T-cell (primary cell): Measurements from ENCODE around the gene MPZL2. TPM values are rescaled to one million over a fixed set of nuclear protein-coding genes. Genes with fewer than 3 reads are reported as not detected.
A peak's percentile ranks its signal among the peaks of the same experiment; 100 is the strongest.

Experiments used
- ATAC-seq, 4 experiments: fragments of 200-7000 bp in 3 of 4; fragments of 150-1000 bp in 1 of 4; cut with Tn5 transposase; replicated peaks in 1 of 4; 1 replicate in 3 of 4; 2 replicates in 1 of 4; pipeline ENCODE4 v1.10.0; 2021; ENCODE audit warnings: moderate library complexity in 3 of 4, mild to moderate bottlenecking in 2 of 4, moderate number of reproducible peaks in 1 of 4
- CTCF ChIA-PET, 2 donors: fragments of 300-600 bp; sonication (Branson Sonifier 250); formaldehyde crosslinking; loops; one replicate each; lab custom pipeline; 2022; ENCODE audit warnings: antibody characterized with exemption in 2 of 2; lab: Charles Lee
- POLR2A ChIA-PET, 2 donors: fragments of 300-600 bp; sonication (Branson Sonifier 250); formaldehyde crosslinking; loops; one replicate each; lab custom pipeline; 2022; ENCODE audit warnings: antibody characterized with exemption in 2 of 2; lab: Charles Lee
- DNase-seq, 35 experiments: peaks; one replicate each; pipeline versions ENCODE4 v3.0.0 to v3.0.0-alpha.2; 2013 to 2023
- H3K27ac ChIP-seq: one replicate; pipeline ENCODE4 v1.5.1; 2013; ENCODE audit warnings: low read length
- H3K27me3 ChIP-seq, 2 experiments: replicated peaks in 1 of 2; 1 replicate in 1 of 2; 2 replicates in 1 of 2; pipeline versions ENCODE4 v1.6.1 to v1.7.0; 2013; ENCODE audit warnings: low read length in 1 of 2, mixed read lengths in 1 of 2; ENCODE audit not compliant: control insufficient read depth in 2 of 2, insufficient read depth in 2 of 2; ENCODE audit errors: extremely low read depth in 1 of 2
- H3K36me3 ChIP-seq, 2 donors: 1 replicate in 1 of 2; 2 replicates in 1 of 2; pipeline versions ENCODE4 v1.6.1 to v1.7.0; 2013; ENCODE audit warnings: low read length in 1 of 2; ENCODE audit not compliant: control insufficient read depth in 2 of 2, insufficient read depth in 1 of 2; ENCODE audit errors: extremely low read depth in 1 of 2
- H3K4me1 ChIP-seq, 2 experiments: 1 replicate in 1 of 2; 2 replicates in 1 of 2; pipeline versions ENCODE4 v1.6.1 to v1.7.0; 2013; ENCODE audit warnings: low read length in 2 of 2, mixed read lengths in 1 of 2; ENCODE audit not compliant: insufficient read depth in 2 of 2, control insufficient read depth in 1 of 2; ENCODE audit errors: extremely low read depth in 1 of 2
- H3K4me3 ChIP-seq, 2 donors: 1 replicate in 1 of 2; 2 replicates in 1 of 2; pipeline versions ENCODE4 v1.5.1 to v1.7.0; 2013; ENCODE audit warnings: mild to moderate bottlenecking in 2 of 2, low read length in 1 of 2, moderate library complexity in 1 of 2; ENCODE audit not compliant: control insufficient read depth in 1 of 2; ENCODE audit errors: extremely low read depth in 1 of 2
- H3K9me3 ChIP-seq: 2 replicates; pipeline ENCODE4 v1.7.0; 2013
- H3K27ac Mint-ChIP-seq, 2 donors: one replicate each; pipeline ENCODE4 v1.8.0; 2020 to 2021; ENCODE audit warnings: mild to moderate bottlenecking in 2 of 2, mixed read lengths in 2 of 2
- H3K27me3 Mint-ChIP-seq, 2 donors: one replicate each; pipeline ENCODE4 v1.8.0; 2021 to 2022; ENCODE audit warnings: mixed read lengths in 2 of 2
- H3K36me3 Mint-ChIP-seq: one replicate; pipeline ENCODE4 v1.8.0; 2021; ENCODE audit warnings: mixed read lengths
- H3K4me1 Mint-ChIP-seq, 3 donors: one replicate each; pipeline ENCODE4 v1.8.0; 2020 to 2022; ENCODE audit warnings: mixed read lengths in 3 of 3, mild to moderate bottlenecking in 1 of 3
- H3K4me3 Mint-ChIP-seq, 3 donors: one replicate each; pipeline ENCODE4 v1.8.0; 2020 to 2022; ENCODE audit warnings: mild to moderate bottlenecking in 3 of 3, mixed read lengths in 3 of 3, moderate library complexity in 3 of 3
- H3K9me3 Mint-ChIP-seq, 3 donors: one replicate each; pipeline ENCODE4 v1.8.0; 2020 to 2022; ENCODE audit warnings: mixed read lengths in 3 of 3
- WGBS: methylation state at CpG from one replicate; pipeline ENCODE4 v1.1.5; 2013; ENCODE audit warnings: missing lambda C conversion rate; ENCODE audit not compliant: insufficient coverage; 5-methylcytosine and 5-hydroxymethylcytosine counted together
- total RNA-seq, 35 experiments: library from RNA in 6 of 35; stranded (reverse) in 6 of 35; fragments of 120-200 nt in 1 of 35; gene quantifications; one replicate each; pipeline versions ENCODE4 v1.2.1 to v1.2.4 and lab custom pipeline; 2013 to 2026

The MPZL2 gene
- total RNA-seq, 5 donors from 2014 or later (not counting 1 experiment from before 2014, with no cell fraction given), result 0.85 to 5.6 (median 2.0) TPM

GRCh38 chr11:118304227-118304567 lies 40.1 kb upstream of the MPZL2 start:
- peak overlapping the region in 1 of 2 donors; percentile 87 for H3K4me3 ChIP-seq
- ATAC-seq, result peak; percentile 32 to 58 (median 34)
- POLR2A ChIA-PET, result interaction anchor here (0.6 to 1.7 kb wide), 6 partner anchors 35 to 52 kb away, joined by 3 to 5 read pairs (median 4); partner anchors contain the start of genes CD3D (in 1 of the 2) and MPZL3 (in 1 of the 2)

GRCh38 chr11:118301600-118302195 lies 37.6 kb upstream of the MPZL2 start:
- peaks cover 45 to 60% (median 58%) of the 10 kb centered on the region in 3 donors for H3K4me1 Mint-ChIP-seq
- no peaks in the 10 kb centered on the region for H3K9me3 ChIP-seq
- DNase-seq (no peak), ATAC-seq (no peak)
- no peaks in the 10 kb centered on the region for H3K36me3 ChIP-seq
- POLR2A ChIA-PET, result interaction anchor here in 1 of 2 donors (0.6 to 0.8 kb wide), 4 partner anchors 17 to 288 kb away, joined by 3 to 9 read pairs (median 4); no protein-coding TSS in a partner anchor
- peak overlapping the region in 1 of 3 donors; percentile 99 for H3K4me3 Mint-ChIP-seq
- no peaks in the 10 kb centered on the region for H3K9me3 Mint-ChIP-seq
- no peak overlapping the region for H3K4me3 ChIP-seq
- CTCF ChIA-PET, result interaction anchor here (0.8 to 2.0 kb wide), 7 partner anchors 10 to 103 kb away, joined by 3 to 27 read pairs (median 5); no protein-coding TSS in a partner anchor
- H3K27me3 ChIP-seq, result no peaks in the 10 kb centered on the region
- 86% methylated on average over 6 of the region's 8 CpGs for WGBS
- peaks cover 15 to 42% of the 10 kb centered on the region in 2 experiments for H3K4me1 ChIP-seq
- H3K27me3 Mint-ChIP-seq, result no peaks in the 10 kb centered on the region
- H3K27ac Mint-ChIP-seq, result peak overlapping the region; percentile 100
- H3K27ac ChIP-seq, result no peak overlapping the region
- H3K36me3 Mint-ChIP-seq, result peaks cover 12% of the 10 kb centered on the region

More at GRCh38 chr11:118304227-118304567, 40.1 kb upstream of the MPZL2 start:
- Mint-ChIP-seq H3K4me1 (peaks cover 70 to 85% (median 83%) of the 10 kb centered on the region in 3 donors), H3K4me3 (peak overlapping the region; percentile 95 to 99 (median 99)), H3K9me3 (no peaks in the 10 kb centered on the region), H3K27me3 (no peaks in the 10 kb centered on the region), H3K36me3 (peaks cover 30% of the 10 kb centered on the region), H3K27ac (peak overlapping the region; percentile 100)
- DNase-seq, result peak in 2 of 35 experiments; percentile 15 to 38
- WGBS, result no CpG with 5 or more reads among the region's 1 CpG
- peak overlapping the region; percentile 91 for H3K27ac ChIP-seq
- no peaks in the 10 kb centered on the region for H3K9me3 ChIP-seq
- no peaks in the 10 kb centered on the region for H3K27me3 ChIP-seq
- peaks cover 36 to 58% of the 10 kb centered on the region in 2 experiments for H3K4me1 ChIP-seq
- CTCF ChIA-PET, result interaction anchor here (0.5 to 3.0 kb wide), 11 partner anchors 8 to 106 kb away, joined by 3 to 20 read pairs (median 3); partner anchors contain the start of gene MPZL3 (in 1 of the 2)
- peaks cover 0 to 24% of the 10 kb centered on the region in 2 donors for H3K36me3 ChIP-seq

GRCh38 chr11:118295815-118296454 lies 31.8 kb upstream of the MPZL2 start:
- peaks cover 0 to 8% of the 10 kb centered on the region in 2 experiments for H3K4me1 ChIP-seq
- peak overlapping the region; percentile 14 for H3K27ac ChIP-seq
- POLR2A ChIA-PET, result interaction anchor here (1.0 to 1.4 kb wide), 2 partner anchors 43 to 49 kb away, joined by 3 to 5 read pairs; partner anchors contain the start of gene CD3G (in 1 of the 2)
- 88% methylated on average over 1 of the region's 3 CpGs for WGBS
- H3K27me3 Mint-ChIP-seq, result no peaks in the 10 kb centered on the region
- H3K9me3 Mint-ChIP-seq, result no peaks in the 10 kb centered on the region
- peak; percentile 79 to 83 (median 80) for ATAC-seq
- H3K36me3 ChIP-seq, result no peaks in the 10 kb centered on the region
- CTCF ChIA-PET, result interaction anchor here (0.5 to 2.5 kb wide), 39 partner anchors 8 to 193 kb away, joined by 3 to 20 read pairs (median 4); partner anchors contain the start of genes CD3D (in 1 of the 2), CD3E (in 1 of the 2), CD3G (in 1 of the 2) and JAML (in 1 of the 2)
- no peaks in the 10 kb centered on the region for H3K9me3 ChIP-seq
- peak in 27 of 35 experiments; percentile 8 to 76 (median 36) for DNase-seq
- no peaks in the 10 kb centered on the region for H3K36me3 Mint-ChIP-seq
- no peak overlapping the region for H3K4me3 ChIP-seq
- peaks cover 21 to 22% (median 22%) of the 10 kb centered on the region in 3 donors for H3K4me1 Mint-ChIP-seq
- H3K27ac Mint-ChIP-seq, result peak overlapping the region; percentile 79 to 80
- H3K4me3 Mint-ChIP-seq, result no peak overlapping the region
- no peaks in the 10 kb centered on the region for H3K27me3 ChIP-seq

- Histone ChIP-seq H3K27me3 (no peaks in the 10 kb centered on the region), H3K9me3 (no peaks in the 10 kb centered on the region), H3K4me3 (no peak overlapping the region), H3K4me1 (peaks cover 0 to 11% of the 10 kb centered on the region in 2 experiments), H3K36me3 (no peaks in the 10 kb centered on the region), H3K27ac (no peak overlapping the region)
- ChIA-PET CTCF (interaction anchor here (0.7 to 2.5 kb wide), 36 partner anchors 8 to 193 kb away, joined by 3 to 20 read pairs (median 4); partner anchors contain the start of genes CD3D (in 1 of the 2), CD3E (in 1 of the 2), CD3G (in 1 of the 2) and JAML (in 1 of the 2)), POLR2A (interaction anchor here (1.0 to 1.4 kb wide), 2 partner anchors 44 to 50 kb away, joined by 3 to 5 read pairs; partner anchors contain the start of gene CD3G (in 1 of the 2))
- ATAC-seq (peak in 2 of 4 experiments; percentile 24 to 42), DNase-seq (peak in 1 of 35 experiments; percentile 24)
- peaks cover 21 to 22% (median 22%) of the 10 kb centered on the region in 3 donors for H3K4me1 Mint-ChIP-seq
- H3K27ac Mint-ChIP-seq, result no peak overlapping the region
- WGBS, result 100% methylated on average over 1 of the region's 5 CpGs
- no peaks in the 10 kb centered on the region for H3K9me3 Mint-ChIP-seq
- no peaks in the 10 kb centered on the region for H3K36me3 Mint-ChIP-seq
- no peak overlapping the region for H3K4me3 Mint-ChIP-seq
- H3K27me3 Mint-ChIP-seq, result no peaks in the 10 kb centered on the region
Observed at GRCh38 chr11:118295199-118295598, 31.1 kb upstream of the MPZL2 start.

GRCh38 chr11:118294053-118294452 lies 30.0 kb upstream of the MPZL2 start:
- no peak for DNase-seq
- POLR2A ChIA-PET, result no interaction called here
- Mint-ChIP-seq H3K36me3 (no peaks in the 10 kb centered on the region), H3K4me1 (peaks cover 17 to 24% (median 19%) of the 10 kb centered on the region in 3 donors), H3K9me3 (peaks cover 0 to 3% (median 0%) of the 10 kb centered on the region in 3 donors), H3K27ac (no peak overlapping the region), H3K27me3 (no peaks in the 10 kb centered on the region), H3K4me3 (no peak overlapping the region)
- ATAC-seq, result no peak
- no CpG with 5 or more reads among the region's 2 CpGs for WGBS
- CTCF ChIA-PET, result interaction anchor here (0.6 to 1.6 kb wide), 3 partner anchors 46 to 96 kb away, joined by 4 to 10 read pairs (median 7); partner anchors contain the start of gene JAML (in 1 of the 2)
- Histone ChIP-seq H3K4me1 (peaks cover 0 to 11% of the 10 kb centered on the region in 2 experiments), H3K27ac (no peak overlapping the region), H3K27me3 (no peaks in the 10 kb centered on the region), H3K4me3 (no peak overlapping the region), H3K9me3 (no peaks in the 10 kb centered on the region), H3K36me3 (no peaks in the 10 kb centered on the region)
